ENCODE data around the gene ZNF587B. TPM values are rescaled to one million over a fixed set of nuclear protein-coding genes. Genes with fewer than 3 reads are reported as not detected.

The ZNF587B gene
- total RNA-seq (12.1 and 12.4 TPM in 2 replicates), polyA plus RNA-seq (4.9 and 6.5 TPM in 2 replicates), polyA minus RNA-seq (ENCODE audit: low replicate concordance) (3.7 and 7.5 TPM in 2 replicates)
- 3.7 and 4.8 TPM in 2 replicates for polyA plus RNA-seq (2012)

GRCh38 chr19:57830071-57830602 lies at the start of gene ZNF587B:
Gene ZNF587B, plus strand, starts transcription at chr19:57830299. Its CDS starts 230 bp downstream, at chr19:57830529.
- peak within 1 kb of the TSS; percentile 79 for H2AFZ ChIP-seq (ENCODE audit: low read length)

DNA sequence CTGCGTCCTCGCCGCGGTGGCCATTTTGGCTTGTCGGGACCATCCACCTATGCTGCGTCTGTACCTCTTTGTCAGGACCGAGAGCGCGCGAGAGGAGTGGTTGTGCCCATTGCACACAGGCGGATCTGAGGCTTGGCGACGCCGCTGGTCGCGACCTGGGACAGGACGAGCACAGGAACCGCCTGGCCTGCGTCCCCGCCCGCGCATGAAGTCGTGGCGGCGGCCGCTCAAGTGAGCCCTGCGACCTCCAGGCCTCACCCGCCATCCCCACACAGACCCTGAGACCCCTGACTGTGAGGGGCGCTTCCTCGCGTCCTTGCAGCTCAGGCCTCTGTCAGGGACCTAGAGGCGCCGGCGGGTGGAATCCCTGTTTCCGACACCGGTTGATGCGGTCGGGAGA lies 43.8 kb upstream of the ZNF587B start:
- no peaks in the 10 kb centered on the region for H3K79me2 ChIP-seq (ENCODE audit: control insufficient read depth, insufficient read depth, low read length)
- peaks cover 2% of the 10 kb centered on the region for H3K9me3 ChIP-seq (ENCODE audit: control insufficient read depth, insufficient read depth, low read depth, low read length)
- DNase-seq (ENCODE audit: low read depth in 2 of 2): no peak

More at GRCh38 chr19:57830071-57830602, at the start of gene ZNF587B:
- H3K4me1 ChIP-seq (ENCODE audit: control insufficient read depth, extremely low read depth, insufficient read depth, low read length): peaks cover 2% of the 10 kb centered on the region
- no peak for TF ChIP-seq EZH2 (IDR thresholded peaks at IDR 0.05; ENCODE audit: low read length, missing control alignments)
- TF ChIP-seq CTCF (conservative IDR thresholded peaks at IDR 0.05 in 1 of 2, IDR thresholded peaks at IDR 0.05 in 1 of 2; ENCODE audit: low read depth in 1 of 2, low read length in 2 of 2): peak; percentile 31 to 40
- H3K9ac ChIP-seq (ENCODE audit: insufficient read depth, low read length): peak within 1 kb of the TSS; percentile 44
- no peaks in the 10 kb centered on the region for H3K27me3 ChIP-seq (ENCODE audit: control insufficient read depth, insufficient read depth, low read length)
- DNase-seq (ENCODE audit: low read depth in 2 of 2): peak; percentile 57 to 84
- H3K79me2 ChIP-seq (ENCODE audit: control insufficient read depth, insufficient read depth, low read length): peaks cover 36% of the 10 kb centered on the region
- peak within 1 kb of the TSS; percentile 50 to 92 (median 67) for H3K4me3 ChIP-seq (replicated peaks in 1 of 4; ENCODE audit: control extremely low read depth in 1 of 4, insufficient read depth in 1 of 4, low read depth in 3 of 4, low read length in 4 of 4)
- H3K36me3 ChIP-seq (ENCODE audit: control insufficient read depth, insufficient read depth, low read length): no peaks in the 10 kb centered on the region
- peak within 1 kb of the TSS; percentile 84 for H3K4me2 ChIP-seq (ENCODE audit: extremely low read depth, insufficient read depth, low read length)
- peak within 1 kb of the TSS; percentile 82 for H3K27ac ChIP-seq (ENCODE audit: insufficient read depth, low read length)
- H4K20me1 ChIP-seq (ENCODE audit: control insufficient read depth, extremely low read depth, insufficient read depth, low read length): no peaks in the 10 kb centered on the region
- no peaks in the 10 kb centered on the region for H3K9me3 ChIP-seq (ENCODE audit: control insufficient read depth, insufficient read depth, low read depth, low read length)

GRCh38 chr19:57786906-57787305 lies 43.2 kb upstream of the ZNF587B start:
- H3K4me1 ChIP-seq (ENCODE audit: control insufficient read depth, extremely low read depth, insufficient read depth, low read length): no peaks in the 10 kb centered on the region
- no peak overlapping the region for H3K4me2 ChIP-seq (ENCODE audit: extremely low read depth, insufficient read depth, low read length)
- no peaks in the 10 kb centered on the region for H4K20me1 ChIP-seq (ENCODE audit: control insufficient read depth, extremely low read depth, insufficient read depth, low read length)
- H3K79me2 ChIP-seq (ENCODE audit: control insufficient read depth, insufficient read depth, low read length): no peaks in the 10 kb centered on the region
- no peak overlapping the region for H3K4me3 ChIP-seq (replicated peaks in 1 of 4; ENCODE audit: control extremely low read depth in 1 of 4, insufficient read depth in 1 of 4, low read depth in 3 of 4, low read length in 4 of 4)
- no peak overlapping the region for H3K27ac ChIP-seq (ENCODE audit: insufficient read depth, low read length)
- no peaks in the 10 kb centered on the region for H3K27me3 ChIP-seq (ENCODE audit: control insufficient read depth, insufficient read depth, low read length)
- no peak for DNase-seq (ENCODE audit: low read depth in 2 of 2)
- H3K9me3 ChIP-seq (ENCODE audit: control insufficient read depth, insufficient read depth, low read depth, low read length): peaks cover 2% of the 10 kb centered on the region
- TF ChIP-seq CTCF (conservative IDR thresholded peaks at IDR 0.05 in 1 of 2, IDR thresholded peaks at IDR 0.05 in 1 of 2; ENCODE audit: low read depth in 1 of 2, low read length in 2 of 2) (no peak), EZH2 (IDR thresholded peaks at IDR 0.05; ENCODE audit: low read length, missing control alignments) (no peak)
- no peaks in the 10 kb centered on the region for H3K36me3 ChIP-seq (ENCODE audit: control insufficient read depth, insufficient read depth, low read length)
- H2AFZ ChIP-seq (ENCODE audit: low read length): no peak overlapping the region
- no peak overlapping the region for H3K9ac ChIP-seq (ENCODE audit: insufficient read depth, low read length)

More for the DNA sequence above, 43.8 kb upstream of the ZNF587B start:
- Histone ChIP-seq H3K27ac (ENCODE audit: insufficient read depth, low read length) (no peak overlapping the region), H3K4me3 (replicated peaks in 1 of 4; ENCODE audit: control extremely low read depth in 1 of 4, insufficient read depth in 1 of 4, low read depth in 3 of 4, low read length in 4 of 4) (no peak overlapping the region), H3K27me3 (ENCODE audit: control insufficient read depth, insufficient read depth, low read length) (no peaks in the 10 kb centered on the region), H4K20me1 (ENCODE audit: control insufficient read depth, extremely low read depth, insufficient read depth, low read length) (no peaks in the 10 kb centered on the region), H3K36me3 (ENCODE audit: control insufficient read depth, insufficient read depth, low read length) (no peaks in the 10 kb centered on the region), H3K4me1 (ENCODE audit: control insufficient read depth, extremely low read depth, insufficient read depth, low read length) (no peaks in the 10 kb centered on the region), H2AFZ (ENCODE audit: low read length) (no peak overlapping the region), H3K9ac (ENCODE audit: insufficient read depth, low read length) (no peak overlapping the region), H3K4me2 (ENCODE audit: extremely low read depth, insufficient read depth, low read length) (no peak overlapping the region)
- TF ChIP-seq CTCF (conservative IDR thresholded peaks at IDR 0.05 in 1 of 2, IDR thresholded peaks at IDR 0.05 in 1 of 2; ENCODE audit: low read depth in 1 of 2, low read length in 2 of 2) (no peak), EZH2 (IDR thresholded peaks at IDR 0.05; ENCODE audit: low read length, missing control alignments) (no peak)
